HG03354 (cell line): ENCODE results near the gene MICALL2.
"Not testable (repeated sequence)": the region's sequence is repeated elsewhere in the genome, so short reads cannot be mapped to it uniquely, and the experiment has no call there.

Experiments
- ATAC-seq: cut with Tn5 transposase; IDR thresholded peaks from one replicate; pipeline ENCODE4 v1.9.1; 2021; ENCODE audit warnings: mild to moderate bottlenecking; ENCODE audit not compliant: unreplicated experiment, poor library complexity, severe bottlenecking

Gene MICALL2

DNA sequence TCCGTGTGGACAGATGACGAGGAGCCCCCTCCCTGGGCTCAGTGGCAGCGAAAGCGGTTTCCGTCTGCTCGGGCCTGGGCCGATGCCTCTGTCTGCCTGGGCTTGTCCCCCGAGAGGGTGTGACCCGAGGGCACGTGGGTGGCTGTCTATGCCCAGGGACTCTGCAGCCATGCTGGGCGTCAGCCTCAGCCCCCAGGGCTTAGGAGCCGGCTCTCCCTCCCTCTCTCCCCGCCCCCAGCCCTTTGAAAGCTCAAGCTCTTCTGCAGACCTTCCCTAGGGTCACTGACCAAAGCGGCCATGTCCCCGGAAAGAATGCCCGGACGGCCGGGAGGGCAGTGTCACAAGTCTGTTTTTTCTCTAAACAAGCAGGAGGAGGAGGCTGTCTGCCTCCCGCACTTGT lies 7.1 kb downstream of the MICALL2 start:
- ATAC-seq = no peak

DNA sequence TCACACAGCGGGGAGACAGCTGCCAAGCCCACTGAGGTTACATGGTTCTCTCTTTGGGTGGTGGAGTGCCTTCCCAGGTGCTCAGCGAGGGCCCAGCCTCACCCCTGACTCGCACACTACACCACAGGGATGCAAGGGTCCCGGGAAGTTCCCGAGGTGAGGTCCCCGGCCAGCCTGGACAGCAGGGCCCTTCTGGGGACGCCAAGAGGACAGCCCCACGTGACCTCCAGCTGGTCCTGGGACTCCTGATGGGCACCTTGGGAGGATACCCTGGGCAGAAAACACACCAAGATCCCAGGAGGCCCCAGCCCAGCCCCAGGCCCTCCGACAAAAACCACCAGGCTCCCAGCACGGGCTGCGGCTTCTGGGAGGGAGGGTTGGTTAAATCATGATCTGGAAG lies 8.3 kb downstream of the MICALL2 start:
- ATAC-seq = no peak

DNA sequence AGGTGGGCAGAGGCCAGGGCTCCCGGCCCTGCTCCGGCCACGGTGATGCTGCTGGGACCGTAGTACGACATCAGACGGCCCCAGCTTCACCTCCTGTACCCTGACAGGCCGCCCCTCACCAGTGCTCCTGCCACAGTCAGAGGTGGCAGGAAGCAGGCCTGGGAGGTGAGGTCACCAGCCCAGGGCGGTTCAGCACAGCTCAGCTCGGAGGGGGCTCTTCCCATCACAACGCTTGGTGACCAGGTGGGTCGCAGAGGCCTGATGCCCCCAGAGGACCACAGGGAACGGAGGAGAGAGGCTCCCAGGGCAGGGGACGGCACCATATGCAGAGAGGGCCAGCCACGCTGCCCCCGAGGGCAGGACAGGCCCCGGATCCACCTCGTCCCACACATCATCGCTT lies 8.8 kb downstream of the MICALL2 start:
- no peak for ATAC-seq

DNA sequence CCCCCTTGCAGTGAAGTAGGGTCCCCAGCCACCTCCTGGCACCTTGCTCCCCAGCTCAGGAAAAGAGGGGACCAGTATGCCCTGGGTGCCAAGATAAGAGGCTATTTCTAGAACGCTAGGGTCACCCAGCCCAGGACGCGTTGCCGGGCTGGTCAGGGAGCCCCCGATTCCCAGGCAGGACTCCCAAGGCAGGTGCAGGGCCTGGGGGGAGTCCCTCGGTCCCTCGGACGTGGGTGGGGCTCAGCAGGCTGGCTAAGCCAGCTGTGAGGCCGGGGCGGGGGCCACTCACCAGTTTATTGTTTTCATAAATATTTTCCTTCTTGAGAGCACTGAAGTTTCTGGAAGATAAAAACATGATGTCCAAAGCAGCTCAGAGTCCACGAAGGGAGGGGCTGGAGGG lies 9.3 kb downstream of the MICALL2 start:
- ATAC-seq = no peak

DNA sequence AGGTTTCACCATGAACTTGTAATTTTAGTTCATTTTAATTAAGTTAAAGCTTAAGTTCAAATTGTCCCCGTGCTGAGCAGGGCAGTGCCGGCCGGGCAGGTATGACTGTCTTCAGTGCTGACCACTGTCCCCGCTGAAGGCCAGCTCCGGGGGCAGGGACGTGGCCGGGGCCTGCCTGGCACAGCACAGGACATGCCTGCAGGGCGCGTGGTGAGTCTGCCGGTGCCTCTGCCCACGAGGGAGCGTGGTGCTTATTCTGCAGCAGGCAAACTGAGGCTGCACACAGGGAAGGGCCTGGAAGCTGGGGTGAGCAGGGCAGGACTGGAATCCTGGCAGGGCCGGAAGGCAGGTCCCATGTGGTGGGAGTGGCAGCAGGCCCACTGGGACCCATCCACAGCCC lies 9.8 kb downstream of the MICALL2 start:
- no peak for ATAC-seq

DNA sequence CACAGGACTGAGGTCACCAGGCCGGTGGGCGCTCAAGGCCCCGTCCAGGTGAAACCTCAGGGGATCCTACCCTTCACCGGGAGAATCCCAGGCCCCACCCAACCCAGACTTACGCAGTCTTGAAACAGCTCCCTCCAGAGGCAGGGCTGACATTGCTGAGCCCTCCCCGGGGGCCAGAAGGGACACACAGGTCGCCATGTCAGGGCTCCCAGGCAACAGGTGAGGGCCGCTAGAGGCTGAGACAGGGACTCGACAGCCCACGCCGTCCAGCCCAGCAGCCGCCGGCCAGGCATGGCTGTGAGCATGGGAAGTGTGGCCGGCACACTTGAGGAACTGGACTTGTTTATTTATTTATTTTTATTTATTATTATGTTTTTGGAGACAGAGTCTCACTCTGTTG lies 10.3 kb downstream of the MICALL2 start:
- ATAC-seq = no peak

DNA sequence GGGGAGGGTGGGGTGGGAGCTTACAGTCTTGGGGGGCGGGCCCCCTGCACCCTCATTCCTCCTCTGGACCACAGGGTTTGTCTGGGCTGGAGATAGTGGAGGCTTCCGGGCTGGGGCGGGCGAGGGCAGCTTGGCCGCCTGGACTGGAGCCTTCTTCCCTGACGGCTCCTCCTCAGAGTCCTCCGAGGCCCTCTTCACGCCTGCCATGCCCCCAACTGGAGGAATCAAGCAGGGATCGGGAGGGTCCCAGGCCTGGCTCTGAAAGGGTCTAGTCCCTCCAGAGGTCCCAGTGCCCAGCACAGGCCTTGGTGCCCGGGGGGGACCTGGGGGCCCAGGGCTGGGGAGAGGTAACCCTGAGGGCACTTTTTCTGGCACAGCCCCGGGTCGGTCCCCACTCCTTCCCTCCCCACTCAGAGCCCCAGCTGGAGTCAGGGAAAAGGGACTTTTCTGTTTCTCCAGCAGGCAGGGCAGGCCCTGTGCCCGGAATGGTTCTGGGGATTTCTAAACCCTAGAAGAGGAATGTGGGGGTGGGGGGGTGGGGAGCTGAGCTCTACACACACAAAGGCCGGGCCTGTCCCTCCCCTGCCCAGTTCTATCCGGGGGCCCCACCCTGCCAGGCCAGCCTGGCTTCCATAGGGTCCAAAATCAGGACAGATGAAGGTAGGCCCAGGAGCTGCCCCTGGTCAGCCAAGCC lies 11.6 kb downstream of the MICALL2 start:
- ATAC-seq = no peak

DNA sequence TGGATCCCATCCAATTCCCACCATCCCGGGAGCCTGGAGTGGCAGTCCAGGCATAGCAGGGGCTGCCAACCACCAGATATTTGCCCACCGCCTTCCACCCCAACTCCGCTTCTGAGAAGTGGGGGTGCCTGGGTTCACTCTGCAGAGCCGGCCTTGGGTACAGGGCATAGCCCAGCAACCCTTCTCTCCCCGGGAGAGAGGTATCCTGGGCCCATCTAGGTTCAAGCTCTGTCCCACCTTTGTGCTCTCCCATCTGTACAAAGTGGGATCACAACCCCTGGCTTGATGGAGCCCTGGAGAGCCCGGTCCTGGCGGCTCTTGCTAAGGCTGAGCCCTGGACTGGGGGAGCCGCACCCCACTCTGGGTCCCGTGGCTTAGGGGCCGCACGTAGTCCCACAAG lies 12.2 kb downstream of the MICALL2 start:
- ATAC-seq = no peak

DNA sequence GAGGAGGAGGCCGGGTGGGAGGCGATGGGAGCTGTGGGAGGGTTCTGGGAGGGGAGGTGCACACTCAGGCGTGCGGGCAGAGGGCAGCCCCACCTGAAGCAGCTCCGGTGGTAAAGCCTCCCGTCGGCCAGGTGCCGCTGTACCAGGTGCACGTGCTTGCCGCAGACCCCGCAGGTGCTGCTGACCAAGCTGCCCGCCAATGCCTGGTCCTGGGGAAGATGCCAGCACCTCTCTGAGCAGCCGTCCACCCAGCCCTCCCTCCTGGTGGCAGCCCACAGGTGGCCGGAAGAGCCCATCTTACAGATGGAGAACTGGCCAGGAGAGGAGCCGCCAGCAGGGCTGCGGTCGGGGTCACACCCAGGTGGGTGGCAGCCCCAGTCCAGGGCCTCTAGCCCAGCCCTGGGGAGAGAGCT lies 12.6 kb downstream of the MICALL2 start:
- no peak for ATAC-seq

DNA sequence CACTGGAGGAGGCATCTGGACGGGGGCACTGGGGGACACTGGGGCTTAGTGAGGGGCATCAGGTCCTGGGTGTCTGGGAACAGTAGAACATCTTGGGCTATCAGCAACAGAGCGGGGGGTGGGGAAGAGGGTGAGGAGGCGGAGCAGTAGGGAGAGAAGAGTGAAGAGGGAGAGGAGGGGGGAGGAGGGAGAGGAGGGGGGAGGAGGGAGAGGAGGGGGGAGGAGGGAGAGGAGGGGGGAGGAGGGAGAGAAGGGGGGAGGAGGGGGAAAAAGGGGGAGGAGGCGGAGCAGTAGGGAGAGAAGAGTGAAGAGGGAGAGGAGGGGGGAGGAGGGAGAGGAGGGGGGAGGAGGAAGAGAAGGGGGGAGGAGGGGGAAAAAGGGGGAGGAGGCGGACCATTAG lies 13.2 kb downstream of the MICALL2 start:
- not testable (repeated sequence) for ATAC-seq

DNA sequence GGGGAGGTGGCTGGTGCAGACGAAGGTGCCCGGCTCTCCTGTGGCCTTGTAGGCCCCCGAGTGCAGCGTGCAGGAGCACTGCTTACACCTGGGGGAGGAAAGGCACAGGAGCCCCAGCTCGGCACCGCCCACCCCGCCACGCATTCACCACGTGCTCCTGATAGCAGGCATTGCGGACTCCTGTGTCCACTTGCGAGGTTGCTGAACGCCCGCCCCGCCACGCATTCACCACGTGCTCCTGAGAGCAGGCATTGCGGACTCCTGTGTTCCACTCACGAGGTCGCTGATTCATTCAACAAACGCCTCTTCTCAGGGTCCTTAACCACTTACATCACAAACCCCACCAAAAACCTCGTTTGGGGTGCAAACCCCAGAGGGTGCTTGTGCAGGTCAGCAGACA lies 13.9 kb downstream of the MICALL2 start:
- no peak for ATAC-seq

DNA sequence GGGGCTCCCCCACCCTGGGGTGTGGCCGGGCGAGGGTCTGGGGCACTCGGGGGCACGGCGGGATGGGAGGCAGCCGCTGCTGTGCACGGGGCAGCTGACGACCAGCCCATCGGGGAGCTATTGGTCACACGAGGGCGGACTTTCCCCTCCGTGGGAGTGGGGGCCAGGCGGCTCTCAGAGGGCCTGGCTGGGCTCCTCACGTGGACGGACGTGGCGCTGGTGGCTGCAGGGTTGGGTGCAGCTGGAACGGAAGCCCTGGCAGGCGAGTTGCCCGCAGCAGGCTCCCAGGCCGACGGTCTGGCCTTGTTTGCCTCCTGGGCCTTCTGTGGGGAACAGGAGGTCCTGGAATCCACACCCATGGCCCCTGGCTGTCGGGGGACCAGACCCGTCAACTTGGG lies 14.3 kb downstream of the MICALL2 start:
- ATAC-seq = no peak

DNA sequence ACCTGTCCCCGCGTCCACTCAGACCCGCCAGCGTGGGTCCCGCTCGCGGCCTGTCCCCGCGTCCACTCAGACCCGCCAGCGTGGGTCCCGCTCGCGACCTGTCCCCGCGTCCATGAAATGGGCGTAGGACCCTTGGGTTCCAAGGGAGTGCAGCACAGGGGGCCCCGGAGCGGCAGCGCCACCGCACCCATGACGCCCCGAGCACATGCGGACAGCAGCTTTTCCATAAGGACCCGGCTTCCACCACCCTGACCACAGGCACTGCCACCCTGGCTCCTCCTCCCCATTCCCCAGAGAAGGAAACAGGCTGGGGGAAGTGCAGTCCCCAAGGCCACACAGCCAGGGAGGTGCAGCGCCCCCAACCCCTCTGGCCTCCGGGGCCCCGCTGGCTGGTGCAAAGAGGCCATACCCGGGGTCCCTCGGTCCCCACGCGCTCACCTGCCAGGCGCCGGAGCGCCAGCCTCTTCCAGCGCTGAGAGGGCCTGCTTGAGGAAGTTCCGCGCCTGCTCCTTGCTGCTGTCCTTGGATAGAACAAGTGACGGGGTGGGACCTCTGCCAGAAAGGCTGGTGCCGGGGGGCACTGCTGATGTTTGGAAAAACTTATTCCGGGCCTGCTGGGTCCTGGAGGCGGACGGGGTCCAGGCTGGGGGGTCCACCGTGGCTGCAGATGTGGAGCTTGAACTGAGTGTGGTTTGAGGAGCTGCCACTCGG lies 14.9 kb downstream of the MICALL2 start:
- ATAC-seq = no peak

DNA sequence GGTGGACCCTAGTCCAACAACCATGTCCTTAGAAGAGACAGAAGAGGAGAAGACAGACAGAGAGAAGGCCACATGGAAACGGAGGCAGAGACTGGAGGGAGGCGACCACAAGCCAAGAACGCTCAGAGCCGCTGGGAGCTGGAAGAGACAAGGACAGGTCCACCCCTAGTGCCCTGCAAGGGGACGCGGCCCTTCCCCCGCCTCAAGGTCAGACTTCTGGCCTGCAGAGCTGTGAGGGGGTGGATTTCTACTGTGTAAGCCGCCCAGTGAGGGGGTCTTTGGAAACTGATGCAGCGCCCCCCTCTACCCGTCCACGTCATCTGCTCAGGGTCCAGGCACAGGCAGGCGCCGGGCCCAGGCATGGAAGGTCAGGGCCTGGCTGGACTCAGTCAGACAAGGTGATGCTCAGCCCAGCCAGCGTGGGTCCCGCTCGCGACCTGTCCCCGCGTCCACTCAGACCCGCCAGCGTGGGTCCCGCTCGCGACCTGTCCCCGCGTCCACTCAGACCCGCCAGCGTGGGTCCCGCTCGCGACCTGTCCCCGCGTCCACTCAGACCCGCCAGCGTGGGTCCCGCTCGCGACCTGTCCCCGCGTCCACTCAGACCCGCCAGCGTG lies 15.6 kb downstream of the MICALL2 start:
- ATAC-seq = not testable (repeated sequence)

DNA sequence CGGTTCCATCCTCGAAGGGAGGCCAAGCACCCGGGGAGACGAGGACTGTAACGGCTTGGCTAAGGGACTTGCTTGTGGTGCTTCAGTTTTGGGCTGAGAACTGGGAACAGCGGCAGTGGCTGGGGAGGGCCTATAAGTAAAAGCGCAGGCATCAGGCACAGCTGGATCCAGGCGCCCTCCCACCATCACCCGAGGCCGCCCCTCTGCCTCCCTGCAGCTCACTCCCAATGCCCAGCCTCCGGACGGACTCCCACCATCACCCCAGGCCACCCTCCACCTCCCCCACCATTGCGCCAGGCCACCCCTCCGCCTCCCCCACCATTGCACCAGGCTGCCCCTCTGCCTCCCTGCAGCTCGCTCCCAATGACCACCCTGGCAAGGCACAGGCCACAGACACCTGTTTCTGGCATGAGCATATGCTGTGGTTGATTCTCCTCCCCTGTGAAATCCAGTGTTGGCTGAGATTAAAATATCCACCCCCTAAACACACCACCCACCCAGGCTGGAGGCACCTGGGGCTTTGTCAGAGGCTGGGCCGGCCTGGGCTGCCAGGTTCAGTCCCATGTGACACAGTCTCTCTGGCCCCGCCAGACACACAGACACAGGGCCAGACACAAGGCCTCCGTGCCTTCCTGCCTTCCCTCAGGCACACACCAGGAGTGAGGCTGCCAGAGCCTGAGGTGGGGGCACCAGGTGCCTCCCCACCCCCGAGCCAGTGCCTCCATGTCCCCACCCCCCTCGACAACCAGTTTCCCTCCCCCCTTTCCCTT lies 16.7 kb downstream of the MICALL2 start:
- ATAC-seq = no peak

DNA sequence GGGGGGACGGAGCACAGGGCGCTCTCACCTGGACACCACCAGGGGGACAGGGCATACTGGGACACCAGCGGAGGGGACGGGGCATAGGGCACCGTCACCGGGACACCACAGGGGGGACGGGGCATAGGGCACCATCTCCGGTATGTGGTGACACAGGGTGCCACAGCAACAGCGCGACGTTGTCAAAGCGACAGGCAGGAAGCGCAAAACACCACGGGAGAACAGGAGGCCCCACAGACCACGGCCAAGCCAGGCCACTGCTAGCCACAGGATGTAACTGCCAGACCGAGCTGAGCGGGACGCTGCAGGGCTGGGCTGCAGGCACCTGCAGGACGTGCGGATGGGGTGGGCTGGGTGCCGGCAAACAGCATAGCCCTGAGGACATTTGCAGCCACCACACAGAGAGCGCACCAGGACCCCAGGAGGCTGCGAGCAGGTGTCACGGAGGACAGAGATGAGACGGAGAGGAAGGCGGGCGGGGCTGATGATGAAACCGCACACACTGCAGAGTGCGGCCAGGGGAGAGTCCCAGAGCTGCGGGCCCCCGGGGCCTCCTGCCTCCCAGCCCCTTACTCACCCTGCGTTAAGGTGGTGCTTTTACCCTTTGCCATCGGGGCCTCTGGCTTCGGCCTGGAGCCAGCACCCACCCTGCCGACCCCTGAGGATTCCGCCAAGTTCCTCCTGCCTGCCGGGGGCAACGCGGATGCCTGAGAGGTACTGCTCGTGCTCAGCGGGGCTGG lies 17.5 kb downstream of the MICALL2 start:
- ATAC-seq = no peak

DNA sequence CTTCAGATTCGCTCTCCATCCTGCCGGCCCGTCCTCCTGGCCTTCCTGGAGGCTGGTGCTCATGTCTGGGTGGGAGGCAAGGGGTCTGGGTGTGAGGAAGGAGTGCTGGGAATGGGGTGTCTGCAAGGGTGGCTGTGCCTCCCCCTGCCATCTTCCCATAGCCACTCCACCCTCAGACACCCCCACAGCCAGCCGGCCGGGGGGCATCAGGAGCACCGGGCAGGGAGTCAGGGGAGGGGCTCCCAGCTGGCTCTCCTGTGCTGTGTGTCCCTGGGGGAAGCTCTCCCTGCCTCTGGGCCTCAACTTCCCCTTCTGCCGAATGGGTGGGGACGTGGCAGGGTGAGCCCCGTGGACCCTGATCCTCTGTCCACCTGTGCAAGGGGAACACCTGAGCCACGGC lies 18.6 kb downstream of the MICALL2 start:
- no peak for ATAC-seq

DNA sequence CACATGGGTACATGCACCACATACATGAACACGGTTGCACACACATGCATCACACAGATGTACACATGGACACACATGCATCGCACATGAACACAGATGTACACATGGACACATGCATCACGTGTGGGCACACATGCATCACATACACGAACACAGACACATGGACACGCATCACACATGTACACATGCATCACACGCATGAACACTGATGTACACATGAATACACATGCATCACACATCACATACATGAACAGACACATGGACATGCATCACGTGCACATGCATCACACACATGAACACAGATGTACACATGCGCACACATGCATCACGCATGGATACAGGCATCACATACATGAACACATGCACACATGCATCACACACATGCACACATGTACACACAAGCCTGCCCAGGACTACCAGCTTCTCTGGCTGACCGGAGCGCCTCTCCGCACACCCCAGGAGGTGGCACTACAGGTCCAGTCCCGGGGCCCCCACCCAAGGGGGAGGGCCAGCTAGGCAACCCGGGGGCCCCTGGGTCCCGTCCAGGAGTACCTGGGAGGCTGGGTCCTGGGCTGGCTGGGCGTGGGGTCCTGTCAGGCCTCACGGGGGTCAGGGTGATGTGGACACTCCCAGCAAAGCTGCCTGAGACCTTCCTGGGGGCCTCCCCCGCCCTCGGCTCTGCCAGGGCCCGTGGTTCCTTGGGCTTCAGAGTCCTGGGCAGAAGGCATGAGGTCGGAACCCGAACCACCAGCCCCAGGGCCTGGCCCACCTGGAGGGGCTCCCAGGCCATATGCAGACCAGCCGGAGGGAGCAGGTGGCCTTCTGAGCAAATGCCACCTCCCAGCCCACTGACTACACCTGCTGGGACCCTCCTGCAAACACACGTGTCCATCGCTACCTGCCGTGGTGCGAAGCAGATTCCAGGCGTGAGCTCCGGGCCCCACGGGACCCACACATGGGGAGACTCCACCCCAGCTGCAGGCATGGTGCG lies 19.6 kb downstream of the MICALL2 start:
- no peak for ATAC-seq

DNA sequence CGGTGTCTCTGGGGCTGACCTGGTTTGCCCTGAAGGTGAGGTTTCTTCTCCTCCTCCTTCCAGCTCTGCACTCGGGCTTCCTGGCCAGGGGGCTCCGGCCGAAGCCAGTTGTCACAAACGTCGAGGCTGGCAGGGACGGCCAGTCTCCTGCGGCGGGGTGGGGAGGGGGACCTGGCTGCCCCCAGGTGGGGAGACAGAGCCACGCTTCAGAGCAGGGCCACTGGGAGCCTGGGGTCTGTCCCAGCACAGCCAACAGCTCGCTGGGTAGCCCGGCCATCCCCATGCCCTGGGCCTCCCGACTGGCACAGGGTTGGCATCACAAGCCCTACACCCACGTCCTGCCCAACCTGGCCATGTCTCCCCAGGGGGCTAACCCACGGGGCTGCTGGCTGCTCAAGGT lies 20.4 kb downstream of the MICALL2 start:
- ATAC-seq = no peak
